Germinal center (tissue), 1 donor: Measurements from ENCODE around the gene CLIP1.
A peak's percentile ranks its signal among the peaks of the same experiment; 100 is the strongest.
"Not testable (repeated sequence)": the region's sequence is repeated elsewhere in the genome, so short reads cannot be mapped to it uniquely, and the experiment has no call there.

Experiments
- DNase-seq: peaks from one replicate; pipeline ENCODE4 v3.0.0; 2012; ENCODE audit warnings: mixed read lengths, low spot score

Gene CLIP1

GRCh38 chr12:122421821-122422729 lies at the start of gene CLIP1:
Gene CLIP1, minus strand, starts transcription at chr12:122422669. Its CDS starts 42,217 bp downstream, at chr12:122380452.
- DNase-seq, result peak; percentile 55

- peak; percentile 43 for DNase-seq
Measured at GRCh38 chr12:122471324-122472226, 49.1 kb upstream of the CLIP1 start.

- not testable (repeated sequence) for DNase-seq
Measured at GRCh38 chr12:122470576-122470975, 48.1 kb upstream of the CLIP1 start.

- DNase-seq, result not testable (repeated sequence)
Measured at GRCh38 chr12:122469856-122470255, 47.4 kb upstream of the CLIP1 start.

GRCh38 chr12:122467983-122468382 lies 45.5 kb upstream of the CLIP1 start:
- no peak for DNase-seq

- not testable (repeated sequence) for DNase-seq
Measured at GRCh38 chr12:122464317-122465042, 42.0 kb upstream of the CLIP1 start.

- DNase-seq, result no peak
Measured at GRCh38 chr12:122460641-122461040, 38.2 kb upstream of the CLIP1 start.

GRCh38 chr12:122460061-122460460 lies 37.6 kb upstream of the CLIP1 start:
- DNase-seq, result no peak

- DNase-seq, result no peak
Measured at GRCh38 chr12:122459211-122459610, 36.7 kb upstream of the CLIP1 start.

GRCh38 chr12:122458105-122459035 lies 35.9 kb upstream of the CLIP1 start:
- no peak for DNase-seq

- DNase-seq, result no peak
Measured at GRCh38 chr12:122457627-122458026, 35.2 kb upstream of the CLIP1 start.

- no peak for DNase-seq
Measured at GRCh38 chr12:122454739-122455138, 32.3 kb upstream of the CLIP1 start.

GRCh38 chr12:122454250-122454721 lies 31.8 kb upstream of the CLIP1 start:
- no peak for DNase-seq

GRCh38 chr12:122452701-122453285 lies 30.3 kb upstream of the CLIP1 start:
- no peak for DNase-seq

GRCh38 chr12:122449317-122449716 lies 26.8 kb upstream of the CLIP1 start:
- DNase-seq, result no peak

- DNase-seq, result not testable (repeated sequence)
Measured at GRCh38 chr12:122447825-122448224, 25.4 kb upstream of the CLIP1 start.

- DNase-seq, result not testable (repeated sequence)
Measured at GRCh38 chr12:122446390-122446789, 23.9 kb upstream of the CLIP1 start.

GRCh38 chr12:122444071-122444470 lies 21.6 kb upstream of the CLIP1 start:
- DNase-seq, result not testable (repeated sequence)

GRCh38 chr12:122438822-122439221 lies 16.4 kb upstream of the CLIP1 start:
- DNase-seq, result not testable (repeated sequence)

- DNase-seq, result no peak
Measured at GRCh38 chr12:122437656-122438121, 15.2 kb upstream of the CLIP1 start.
